Thyroid gland (tissue), 4 donors: ENCODE results near the gene NRG4.

Experiments
- CTCF ChIP-seq, 6 experiments: fragments of 200-600 bp in 3 of 6; fragments of 450-650 bp in 3 of 6; sonication (generic) in 3 of 6; IDR thresholded peaks; one replicate each; pipeline ENCODE4 v1.5.1; 2016 to 2019; ENCODE audit warnings: antibody characterized with exemption in 6 of 6, mild to moderate bottlenecking in 2 of 6, inconsistent platforms in 1 of 6, moderate library complexity in 1 of 6
- POLR2A ChIP-seq, 2 donors: fragments of 450-650 bp; IDR thresholded peaks; one replicate each; pipeline ENCODE4 v1.6.1; 2017; ENCODE audit warnings: antibody characterized with exemption in 2 of 2, mild to moderate bottlenecking in 2 of 2, moderate library complexity in 1 of 2

GRCh38 chr15:75981149-75981815 lies 30.9 kb downstream of the NRG4 start:
- no peak for TF ChIP-seq CTCF (IDR thresholded peaks at IDR 0.05)
- no peak for TF ChIP-seq POLR2A (IDR thresholded peaks at IDR 0.05)
